Ureter (tissue), 1 donor: ENCODE results near the gene HDGFL1. TPM values are rescaled to one million over a fixed set of nuclear protein-coding genes. Genes with fewer than 3 reads are reported as not detected.

Experiments used
- DNase-seq: peaks from one replicate; pipeline ENCODE4 v3.0.0-alpha.2; 2020; ENCODE audit warnings: low spot score
- total RNA-seq: library from RNA; stranded (reverse); gene quantifications from one replicate; pipeline ENCODE4 v1.2.4, GENCODE V29; 2023
- donor health status: DM: yes; HTN: yes; CAD: no.

The HDGFL1 gene
- total RNA-seq, 1 donor from 2014 or later, result not detected

DNA sequence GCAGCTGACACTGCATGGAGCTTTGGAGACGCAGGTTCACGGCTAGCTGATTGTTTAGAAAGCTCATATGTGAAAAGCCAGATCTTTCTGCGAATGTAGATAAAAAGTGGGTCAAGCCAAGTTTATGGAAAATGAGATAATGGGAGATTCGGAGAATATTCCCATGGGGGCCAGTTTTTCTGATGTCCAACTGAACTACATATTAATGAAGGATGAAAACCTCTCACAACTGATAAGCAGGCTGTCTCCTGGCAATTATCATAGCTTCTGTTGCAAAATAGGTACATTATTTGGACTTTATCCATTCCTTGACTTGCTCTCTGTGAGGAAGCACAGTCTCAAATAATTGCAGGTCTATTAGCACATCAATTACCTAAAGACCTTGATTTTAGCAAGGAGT is 21.1 kb downstream of the HDGFL1 start:
- DNase-seq, result no peak

DNA sequence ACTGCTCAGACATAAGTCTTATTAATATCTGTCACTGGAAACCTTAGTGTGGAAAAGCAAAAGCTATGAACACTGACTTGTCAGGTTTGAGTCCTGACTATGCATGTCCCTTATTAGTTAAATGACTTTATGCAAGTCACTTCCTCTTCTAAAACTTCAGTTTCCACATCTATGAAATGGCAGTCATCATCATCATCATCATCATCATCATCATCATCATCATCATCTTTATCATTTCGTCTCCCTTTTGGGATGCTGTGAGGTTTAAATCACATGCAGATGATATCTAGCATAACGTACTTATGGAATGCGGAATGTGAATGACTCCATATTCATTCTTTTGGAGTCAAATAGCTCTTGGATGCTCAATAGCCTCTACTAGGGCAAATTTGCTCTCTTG is 24.5 kb downstream of the HDGFL1 start:
- DNase-seq, result no peak

DNA sequence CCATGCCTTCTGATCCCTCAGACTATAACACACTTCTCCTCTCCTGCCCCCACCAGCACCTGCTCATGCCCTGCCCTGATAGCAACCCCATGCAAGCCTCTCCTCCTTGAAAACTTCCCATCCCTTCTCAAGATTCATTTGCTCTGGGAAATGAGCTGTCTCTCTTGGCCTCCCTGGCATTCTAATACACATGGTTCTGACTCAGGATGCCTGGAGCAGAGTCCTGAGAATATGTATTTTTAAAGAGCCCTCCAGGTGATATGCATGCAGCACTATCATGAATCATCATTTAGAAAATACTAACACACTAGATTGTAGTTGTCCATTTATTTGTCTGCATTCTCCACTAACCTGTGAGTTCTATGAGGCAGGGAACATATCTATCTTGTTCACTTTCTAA is 26.6 kb downstream of the HDGFL1 start:
- no peak for DNase-seq

DNA sequence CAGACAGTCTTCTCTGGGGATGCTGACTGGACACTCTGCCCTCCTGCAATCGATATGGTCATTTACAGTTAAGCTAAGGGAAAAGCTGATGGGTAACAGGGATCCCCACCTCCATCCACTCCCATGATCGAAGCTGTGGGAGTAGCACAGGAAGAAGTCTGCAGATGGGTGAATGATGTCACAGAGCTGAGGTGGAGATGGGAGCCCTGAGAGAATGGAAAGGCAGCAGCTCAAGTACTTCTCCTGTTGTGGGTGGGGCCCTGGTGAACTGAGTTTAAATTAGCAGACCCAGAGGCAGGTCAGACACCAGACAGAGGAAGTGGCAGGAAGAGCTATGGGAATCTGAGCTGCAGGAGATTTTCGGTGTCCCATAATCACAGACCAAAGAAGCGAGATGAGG is 29.0 kb downstream of the HDGFL1 start:
- no peak for DNase-seq

DNA sequence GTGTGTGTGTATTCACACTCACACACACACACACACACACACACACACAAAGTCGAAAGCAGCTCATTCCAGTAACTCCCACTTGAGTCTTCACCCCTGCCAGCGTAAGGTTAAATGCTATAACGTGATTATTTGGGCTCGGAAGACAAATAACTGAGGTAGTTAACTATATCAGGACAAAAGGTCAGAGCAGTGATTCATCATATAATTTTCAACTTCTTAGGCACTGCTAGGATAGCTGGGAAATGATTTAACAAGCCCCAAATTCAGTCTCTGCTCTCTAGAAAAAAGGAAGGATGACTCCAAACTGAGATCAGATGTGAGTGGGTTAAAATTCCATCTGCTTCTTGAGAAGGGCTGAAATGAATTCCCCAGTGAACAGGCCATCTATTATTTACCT is 30.7 kb downstream of the HDGFL1 start:
- DNase-seq, result no peak

DNA sequence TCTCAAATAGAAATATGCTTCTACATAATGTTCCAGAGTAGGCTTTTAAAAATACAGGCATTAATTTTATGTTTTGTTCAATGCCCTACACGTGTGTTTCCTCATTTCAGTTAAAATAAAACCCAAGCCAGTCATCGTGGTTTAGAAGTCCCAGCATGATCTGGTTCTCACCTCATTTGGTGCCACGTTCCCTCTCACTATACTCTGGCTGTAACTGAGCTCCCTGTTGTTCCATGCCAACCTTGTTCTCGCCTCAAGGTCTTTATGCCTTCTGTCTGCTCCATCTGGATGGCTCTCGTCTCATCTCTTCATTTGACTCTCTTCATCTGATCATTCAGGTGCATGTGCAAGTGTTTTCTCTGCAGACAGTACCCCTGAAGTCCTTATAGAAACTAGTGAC is 32.6 kb downstream of the HDGFL1 start:
- DNase-seq, result no peak

DNA sequence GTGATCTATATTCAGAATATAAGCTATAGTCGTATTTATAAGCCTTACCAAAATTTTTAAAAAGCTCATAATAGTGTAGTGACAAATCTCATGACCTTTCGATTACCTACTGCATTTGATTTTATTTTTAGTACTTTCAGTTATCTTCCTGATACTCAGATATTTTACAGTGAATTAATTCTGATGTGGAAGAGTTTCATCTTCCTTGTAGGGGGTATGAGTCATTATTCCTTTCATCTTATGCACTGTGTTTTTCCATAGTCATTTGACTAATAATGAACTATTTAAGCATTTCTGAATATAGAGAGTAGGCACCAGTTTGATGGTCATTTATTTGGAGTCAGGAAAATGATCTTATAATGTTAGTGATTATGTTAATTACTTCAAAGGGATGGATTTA is 36.4 kb downstream of the HDGFL1 start:
- DNase-seq, result no peak

DNA sequence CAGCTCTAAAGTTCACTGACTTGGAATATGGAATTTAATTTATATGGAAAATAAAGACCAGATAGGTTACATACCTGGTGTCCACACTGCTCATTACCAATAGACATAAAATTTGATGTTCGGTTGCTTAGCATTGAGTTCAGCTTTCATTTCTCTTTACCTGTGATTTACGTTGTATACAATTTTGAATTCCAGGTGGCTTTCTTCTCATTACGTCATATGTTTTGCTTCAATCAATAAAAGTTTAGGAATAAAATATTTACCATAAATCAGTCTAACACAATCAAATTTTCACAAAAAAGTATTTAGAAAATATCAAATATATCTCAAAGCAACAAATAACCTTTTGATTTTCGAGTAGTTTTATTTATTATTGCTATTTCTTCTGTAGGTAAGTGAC is 40.8 kb downstream of the HDGFL1 start:
- DNase-seq, result no peak

DNA sequence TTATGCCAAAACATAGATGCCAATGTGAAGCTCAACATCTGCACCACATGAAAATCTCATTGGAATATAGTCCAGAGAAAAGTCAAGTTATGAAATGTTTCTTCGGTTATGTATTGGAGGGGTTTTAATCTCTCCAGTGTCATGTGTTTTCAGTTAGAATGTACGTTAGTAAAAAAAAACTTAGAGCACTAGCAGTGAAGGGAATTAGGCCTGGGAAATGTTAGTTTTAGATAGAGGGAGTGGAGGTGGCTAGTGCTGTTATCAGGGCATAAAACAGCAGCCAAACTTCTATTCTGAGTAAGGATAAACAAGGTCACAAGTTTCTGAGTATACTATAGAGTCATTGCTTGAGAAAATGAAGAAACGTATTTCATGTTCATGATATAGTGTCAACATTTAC is 42.9 kb downstream of the HDGFL1 start:
- DNase-seq, result no peak

DNA sequence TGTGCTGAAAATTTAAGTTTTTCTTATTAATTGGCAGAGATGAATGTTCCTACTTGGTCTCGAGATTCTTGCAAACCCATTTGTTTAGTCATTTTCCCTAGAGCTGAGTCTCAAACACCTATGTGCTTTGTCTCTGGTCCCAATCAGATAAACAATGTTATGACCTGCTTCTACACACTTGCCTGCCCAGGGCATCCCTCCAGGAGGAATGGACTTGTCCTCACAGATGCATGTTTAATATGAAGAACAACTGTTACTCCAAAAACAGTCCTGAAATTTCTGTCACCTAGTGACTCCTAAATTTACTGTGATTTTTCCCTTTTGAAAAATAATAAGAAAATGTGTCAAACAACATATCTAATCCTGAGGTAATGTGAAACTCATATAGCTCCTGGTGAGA is 43.7 kb downstream of the HDGFL1 start:
- no peak for DNase-seq

DNA sequence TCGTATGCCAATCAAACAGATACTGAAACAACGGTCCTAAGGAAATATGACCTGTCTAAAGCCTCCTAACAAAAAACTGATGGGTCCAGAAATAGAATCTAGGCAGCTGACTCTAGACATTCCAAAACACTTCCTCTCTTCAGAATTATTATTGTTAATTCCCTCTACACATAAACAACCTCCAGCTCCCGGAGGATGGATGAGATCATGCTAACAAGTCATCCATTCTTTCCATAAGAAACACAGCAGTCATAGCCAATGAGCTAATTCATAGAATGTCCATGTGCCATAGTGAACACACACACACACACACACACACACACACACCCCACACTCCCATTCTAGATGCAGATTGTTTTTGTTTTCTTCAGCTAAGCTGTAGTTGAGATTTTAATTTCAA is 44.3 kb downstream of the HDGFL1 start:
- DNase-seq, result no peak

DNA sequence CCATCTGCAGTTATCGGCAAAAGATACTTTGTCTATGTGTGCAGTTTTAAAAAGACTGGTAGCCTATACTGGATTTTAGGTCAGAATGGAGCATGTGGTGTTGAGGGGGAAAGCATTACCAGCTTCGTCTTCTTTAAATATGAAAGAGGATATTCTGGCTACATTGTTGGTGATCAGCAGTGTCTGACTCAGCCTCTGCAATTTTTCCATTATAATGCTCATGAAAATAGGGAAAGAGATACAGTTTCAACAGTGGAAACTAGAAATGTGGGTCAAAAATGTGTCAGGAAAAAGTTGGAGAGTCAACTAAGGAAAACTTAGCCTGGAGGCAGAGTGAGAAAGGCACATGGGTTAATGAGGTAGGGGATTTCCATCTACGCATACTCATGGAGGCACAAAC is 45.2 kb downstream of the HDGFL1 start:
- DNase-seq, result no peak

DNA sequence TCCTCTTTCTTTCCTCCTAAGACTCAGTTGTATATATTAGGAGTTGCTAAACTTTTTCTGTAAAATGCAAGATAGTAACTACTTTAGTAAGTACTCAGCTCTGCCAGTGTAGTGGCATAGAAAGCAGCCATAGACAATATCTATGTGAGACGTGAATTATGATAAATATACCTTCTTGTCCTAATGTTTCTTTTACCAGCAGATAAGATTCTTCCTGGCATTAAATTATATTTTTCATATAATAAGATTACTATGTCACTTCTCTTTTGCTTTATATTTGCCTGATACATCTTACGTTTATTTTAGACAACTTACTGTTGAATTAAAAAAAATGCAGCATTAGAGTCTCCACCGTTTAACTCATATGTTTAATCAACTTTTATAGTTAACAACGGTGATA is 51.7 kb downstream of the HDGFL1 start:
- no peak for DNase-seq
